Hepatocyte (in vitro differentiated cells): ENCODE results near the gene ZMYND10. TPM values are rescaled to one million over a fixed set of nuclear protein-coding genes. Genes with fewer than 3 reads are reported as not detected.

Experiments used
- DNase-seq: peaks from one replicate; pipeline ENCODE4 v3.0.0-alpha.2; 2016; ENCODE audit warnings: low spot score
- H2AFZ ChIP-seq: fragments of 200-600 bp; sonication (generic); 2 replicates; pipeline ENCODE4 v1.6.0; 2016; ENCODE audit warnings: antibody characterized with exemption, mild to moderate bottlenecking
- H3K27ac ChIP-seq: fragments of 200-600 bp; sonication (generic); 2 replicates; pipeline ENCODE4 v1.5.1; 2016; ENCODE audit warnings: mild to moderate bottlenecking
- H3K27me3 ChIP-seq: fragments of 200-600 bp; sonication (generic); 2 replicates; pipeline ENCODE4 v1.6.1; 2016
- H3K36me3 ChIP-seq: fragments of 200-600 bp; sonication (generic); replicated peaks from 2 replicates; pipeline ENCODE4 v1.5.1; 2016; ENCODE audit warnings: low read depth; ENCODE audit not compliant: insufficient read depth
- H3K4me1 ChIP-seq: fragments of 200-600 bp; sonication (generic); 2 replicates; pipeline ENCODE4 v1.5.1; 2016; ENCODE audit warnings: mild to moderate bottlenecking, moderate library complexity; ENCODE audit not compliant: insufficient read depth
- H3K4me2 ChIP-seq: fragments of 200-600 bp; sonication (generic); 2 replicates; pipeline ENCODE4 v1.6.0; 2016
- H3K4me3 ChIP-seq: fragments of 200-600 bp; sonication (generic); 2 replicates; pipeline ENCODE4 v1.5.1; 2016; ENCODE audit warnings: mild to moderate bottlenecking
- H3K79me2 ChIP-seq: fragments of 200-600 bp; sonication (generic); 2 replicates; pipeline ENCODE4 v1.6.0; 2017; ENCODE audit warnings: mild to moderate bottlenecking
- H3K9me2 ChIP-seq: fragments of 200-600 bp; sonication (generic); replicated peaks from 2 replicates; pipeline ENCODE4 v1.6.0; 2017; ENCODE audit warnings: mild to moderate bottlenecking; ENCODE audit not compliant: insufficient read depth
- H3K9me3 ChIP-seq: fragments of 200-600 bp; sonication (generic); 2 replicates; pipeline ENCODE4 v1.5.1; 2016; ENCODE audit warnings: low read depth, mild to moderate bottlenecking
- H4K20me1 ChIP-seq: fragments of 200-600 bp; sonication (generic); 2 replicates; pipeline ENCODE4 v1.6.0; 2016; ENCODE audit warnings: mild to moderate bottlenecking; ENCODE audit not compliant: insufficient read depth, poor library complexity, severe bottlenecking
- EZH2 ChIP-seq: fragments of 200-600 bp; sonication (generic); IDR thresholded peaks from 2 replicates; pipeline ENCODE4 v1.6.1; 2016; ENCODE audit warnings: antibody characterized with exemption, mild to moderate bottlenecking, borderline replicate concordance
- EZH2phosphoT487 ChIP-seq: fragments of 200-600 bp; sonication (generic); IDR thresholded peaks from one replicate; pipeline ENCODE4 v1.6.1; 2018; ENCODE audit warnings: antibody characterized with exemption, mild to moderate bottlenecking, low read depth, moderate library complexity; ENCODE audit not compliant: unreplicated experiment, severe bottlenecking
- WGBS: methylation state at CpG from one replicate; pipeline ENCODE4 v1.1.6; 2016; ENCODE audit warnings: low lambda C conversion rate; ENCODE audit errors: missing lambda C conversion rate; 5-methylcytosine and 5-hydroxymethylcytosine counted together
- polyA plus RNA-seq: library from polyadenylated mRNA; unstranded; fragments of >200 nt; fragmentation: Nextera tagmentation; extraction: Ambion mirVana; gene quantifications from 2 replicates; pipeline ENCODE4 v1.2.1, GENCODE V29; 2016
- total RNA-seq: library from RNA; depleted of rRNA; stranded (reverse); fragments of >200 nt; gene quantifications from 2 replicates; pipeline ENCODE4 v1.2.3, GENCODE V29; 2014
- TF ChIP-seq, protein P1 (sequence below): fragments of 200-600 bp; sonication (generic); IDR thresholded peaks from 2 replicates; pipeline ENCODE4 v1.5.1; 2016; ENCODE audit warnings: antibody characterized with exemption, mild to moderate bottlenecking; ENCODE audit not compliant: poor library complexity

Gene ZMYND10
- total and polyA plus RNA-seq, 2 experiments from 2014 or later = 0.20 to 0.77 TPM

DNA sequence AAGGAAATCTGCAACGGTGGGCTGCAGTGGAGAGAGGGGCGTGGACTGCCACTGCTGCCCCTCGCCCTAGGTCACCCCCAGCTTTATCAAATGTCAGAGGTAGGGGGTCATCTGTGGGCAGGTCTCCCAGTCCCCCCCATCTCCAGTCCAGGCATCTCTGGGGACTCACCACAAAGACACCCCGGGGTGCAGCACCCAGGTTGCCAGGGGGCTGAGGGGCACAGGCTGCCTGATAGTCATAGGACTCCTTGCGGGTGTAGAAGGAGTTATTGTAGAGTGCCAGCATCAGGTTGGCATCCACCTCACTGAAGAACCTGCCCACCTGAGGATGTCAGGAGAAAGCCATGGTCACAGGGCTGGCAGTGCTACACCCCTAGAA, 20.3 kb upstream of the ZMYND10 start:
- no peak for DNase-seq
- Histone ChIP-seq H3K36me3 (no peaks in the 10 kb centered on the region), H4K20me1 (no peaks in the 10 kb centered on the region), H3K9me3 (no peaks in the 10 kb centered on the region), H3K27ac (no peak overlapping the region), H3K4me2 (peak overlapping the region; percentile 93), H3K4me1 (no peaks in the 10 kb centered on the region), H2AFZ (no peak overlapping the region), H3K79me2 (no peaks in the 10 kb centered on the region), H3K9me2 (no peaks in the 10 kb centered on the region), H3K4me3 (no peak overlapping the region), H3K27me3 (no peaks in the 10 kb centered on the region)
- WGBS = 86% methylated on average over 5 of the region's 5 CpGs
- TF ChIP-seq EZH2 (no peak), EZH2phosphoT487 (no peak)

DNA sequence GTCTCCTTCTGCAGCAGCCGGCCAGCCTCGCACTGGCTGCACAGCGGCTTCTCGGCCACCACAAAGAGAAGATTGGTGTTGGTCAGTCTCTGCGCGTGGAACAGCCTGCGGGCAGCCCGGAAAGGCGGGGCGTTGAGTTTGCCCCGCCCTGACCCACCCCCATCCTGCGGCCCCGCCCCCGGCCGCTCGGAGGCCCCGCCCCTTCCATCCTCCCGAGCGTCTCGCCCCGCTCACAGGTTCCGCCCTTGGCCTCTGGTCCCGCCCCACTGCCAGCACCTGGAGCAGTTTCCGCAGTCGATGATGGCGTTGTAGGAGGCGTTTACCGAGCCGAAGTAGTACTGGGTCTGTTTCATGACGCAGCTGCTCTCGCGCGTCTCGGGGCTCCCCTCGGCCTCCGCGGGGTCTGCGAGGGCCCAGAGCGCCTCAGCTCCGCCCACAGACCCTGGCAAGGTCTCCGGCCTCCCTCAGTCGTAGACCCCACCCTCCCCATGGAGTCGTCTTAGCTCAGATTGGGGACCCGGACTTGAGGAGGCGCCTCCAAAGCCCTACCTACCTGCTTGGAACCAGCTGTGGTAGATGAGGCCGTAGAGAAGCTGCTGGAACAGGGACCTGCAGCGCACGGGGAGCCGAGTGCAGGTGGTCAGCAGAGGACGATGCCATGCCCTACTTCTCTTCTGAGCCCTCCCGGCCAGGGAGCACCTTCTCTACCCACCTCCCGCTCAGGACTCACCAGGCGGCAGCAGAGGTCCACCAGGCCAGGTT, 19.7 kb upstream of the ZMYND10 start:
- H4K20me1 ChIP-seq = no peaks in the 10 kb centered on the region
- peak overlapping the region; percentile 78 for H3K27ac ChIP-seq
- 9% methylated on average over 43 of the region's 53 CpGs for WGBS
- peak; percentile 95 for DNase-seq
- H3K36me3 ChIP-seq = no peaks in the 10 kb centered on the region
- no peaks in the 10 kb centered on the region for H3K27me3 ChIP-seq
- no peaks in the 10 kb centered on the region for H3K9me2 ChIP-seq
- TF ChIP-seq EZH2 = no peak
- no peak for TF ChIP-seq EZH2phosphoT487
- TF ChIP-seq, protein P1, sequence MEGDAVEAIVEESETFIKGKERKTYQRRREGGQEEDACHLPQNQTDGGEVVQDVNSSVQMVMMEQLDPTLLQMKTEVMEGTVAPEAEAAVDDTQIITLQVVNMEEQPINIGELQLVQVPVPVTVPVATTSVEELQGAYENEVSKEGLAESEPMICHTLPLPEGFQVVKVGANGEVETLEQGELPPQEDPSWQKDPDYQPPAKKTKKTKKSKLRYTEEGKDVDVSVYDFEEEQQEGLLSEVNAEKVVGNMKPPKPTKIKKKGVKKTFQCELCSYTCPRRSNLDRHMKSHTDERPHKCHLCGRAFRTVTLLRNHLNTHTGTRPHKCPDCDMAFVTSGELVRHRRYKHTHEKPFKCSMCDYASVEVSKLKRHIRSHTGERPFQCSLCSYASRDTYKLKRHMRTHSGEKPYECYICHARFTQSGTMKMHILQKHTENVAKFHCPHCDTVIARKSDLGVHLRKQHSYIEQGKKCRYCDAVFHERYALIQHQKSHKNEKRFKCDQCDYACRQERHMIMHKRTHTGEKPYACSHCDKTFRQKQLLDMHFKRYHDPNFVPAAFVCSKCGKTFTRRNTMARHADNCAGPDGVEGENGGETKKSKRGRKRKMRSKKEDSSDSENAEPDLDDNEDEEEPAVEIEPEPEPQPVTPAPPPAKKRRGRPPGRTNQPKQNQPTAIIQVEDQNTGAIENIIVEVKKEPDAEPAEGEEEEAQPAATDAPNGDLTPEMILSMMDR = no peak
- no peaks in the 10 kb centered on the region for H3K4me1 ChIP-seq
- no peaks in the 10 kb centered on the region for H3K79me2 ChIP-seq
- H3K9me3 ChIP-seq = no peaks in the 10 kb centered on the region
- peak overlapping the region; percentile 93 for H3K4me2 ChIP-seq
- peak overlapping the region; percentile 45 for H3K4me3 ChIP-seq
- H2AFZ ChIP-seq = peak overlapping the region; percentile 88

DNA sequence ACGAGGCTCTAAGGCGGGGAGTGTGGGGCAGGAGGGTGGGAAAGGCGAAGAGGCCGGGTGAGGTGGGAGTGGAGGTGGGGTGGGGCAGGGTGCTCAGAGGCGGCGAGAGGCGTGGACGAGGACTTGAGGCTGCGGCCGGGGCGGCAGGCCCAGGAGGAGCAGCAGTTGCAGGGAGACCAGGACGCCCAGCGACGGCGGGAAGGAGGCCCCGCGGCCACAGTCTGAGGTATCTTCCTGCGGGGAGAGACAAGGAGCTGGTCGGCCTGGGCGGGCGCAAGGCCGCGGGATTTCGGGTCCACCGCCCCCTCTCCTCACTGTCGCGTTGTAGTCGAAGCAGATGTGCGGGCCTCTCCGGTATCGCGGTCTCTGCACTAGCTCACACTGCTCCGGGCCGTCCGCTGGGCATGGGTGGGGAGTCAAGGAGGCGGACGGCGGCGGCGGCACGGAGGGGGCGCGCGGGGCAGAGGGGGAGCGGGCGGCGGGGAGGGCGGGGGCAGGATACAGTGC, 19.1 kb upstream of the ZMYND10 start:
- H3K4me3 ChIP-seq = peak overlapping the region; percentile 37
- H3K4me2 ChIP-seq = peak overlapping the region; percentile 93
- no peaks in the 10 kb centered on the region for H3K79me2 ChIP-seq
- H3K9me2 ChIP-seq = no peaks in the 10 kb centered on the region
- no peaks in the 10 kb centered on the region for H3K9me3 ChIP-seq
- H2AFZ ChIP-seq = peak overlapping the region; percentile 88
- no peaks in the 10 kb centered on the region for H3K27me3 ChIP-seq
- DNase-seq = peak; percentile 58
- H3K4me1 ChIP-seq = no peaks in the 10 kb centered on the region
- no peaks in the 10 kb centered on the region for H4K20me1 ChIP-seq
- H3K27ac ChIP-seq = peak overlapping the region; percentile 52
- TF ChIP-seq EZH2 (no peak), EZH2phosphoT487 (no peak)
- TF ChIP-seq, protein P1 = no peak
- H3K36me3 ChIP-seq = no peaks in the 10 kb centered on the region
- WGBS = 7% methylated on average over 42 of the region's 48 CpGs

DNA sequence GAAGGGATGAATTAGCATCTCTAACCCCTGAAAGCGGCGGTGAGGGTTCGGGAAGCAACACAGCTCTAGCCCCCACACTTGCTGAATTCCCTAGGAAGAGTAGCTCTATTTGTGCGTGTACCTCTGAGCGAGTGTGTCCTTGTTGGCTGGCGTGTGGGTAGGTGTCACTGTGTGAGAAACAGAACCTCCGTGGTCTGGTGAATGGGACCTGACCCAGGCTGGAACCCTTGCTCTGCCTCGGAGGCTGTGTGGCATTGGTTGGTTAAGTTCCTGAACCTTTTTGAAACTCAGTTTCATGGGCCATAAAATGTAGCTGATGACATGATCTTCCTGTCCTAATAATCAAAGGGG, 14.2 kb upstream of the ZMYND10 start:
- H3K9me2 ChIP-seq = no peaks in the 10 kb centered on the region
- H3K4me1 ChIP-seq = peaks cover 27% of the 10 kb centered on the region
- no peaks in the 10 kb centered on the region for H3K36me3 ChIP-seq
- H3K27me3 ChIP-seq = no peaks in the 10 kb centered on the region
- peaks cover 38% of the 10 kb centered on the region for H4K20me1 ChIP-seq
- peak overlapping the region; percentile 8 for H2AFZ ChIP-seq
- peak overlapping the region; percentile 65 for H3K4me2 ChIP-seq
- peaks cover 43% of the 10 kb centered on the region for H3K79me2 ChIP-seq
- no peak overlapping the region for H3K27ac ChIP-seq
- TF ChIP-seq EZH2 = no peak
- TF ChIP-seq EZH2phosphoT487 = no peak
- TF ChIP-seq, protein P1 = no peak
- no peak overlapping the region for H3K4me3 ChIP-seq
- DNase-seq = no peak
- H3K9me3 ChIP-seq = no peaks in the 10 kb centered on the region
- 20% methylated on average over 8 of the region's 8 CpGs for WGBS
